ENCODE measurements around the gene TMUB1.

The TMUB1 gene

GRCh38 chr7:151120896-151121295 is 37.6 kb upstream of the TMUB1 start:
- DNase-seq, result no peak

GRCh38 chr7:151119902-151120301 is 36.6 kb upstream of the TMUB1 start:
- no peak for DNase-seq

- no peak for DNase-seq
Observed at GRCh38 chr7:151119055-151119415, 35.7 kb upstream of the TMUB1 start.

GRCh38 chr7:151118108-151119054 is 35.1 kb upstream of the TMUB1 start:
- DNase-seq, result no peak

- peak; percentile 50 for DNase-seq
Observed at GRCh38 chr7:151117565-151117964, 34.3 kb upstream of the TMUB1 start.

- no peak for DNase-seq
Observed at GRCh38 chr7:151116603-151117440, 33.5 kb upstream of the TMUB1 start.

- DNase-seq, result no peak
Observed at GRCh38 chr7:151115836-151116418, 32.6 kb upstream of the TMUB1 start.

- peak; percentile 23 for DNase-seq
Observed at GRCh38 chr7:151115121-151115835, 32.0 kb upstream of the TMUB1 start.

GRCh38 chr7:151114151-151115090 is 31.1 kb upstream of the TMUB1 start:
- no peak for DNase-seq

GRCh38 chr7:151113344-151114150 is 30.3 kb upstream of the TMUB1 start:
- no peak for DNase-seq

- DNase-seq, result peak; percentile 79
Observed at GRCh38 chr7:151110941-151111645, 27.8 kb upstream of the TMUB1 start.

- no peak for DNase-seq
Observed at GRCh38 chr7:151110236-151110940, 27.1 kb upstream of the TMUB1 start.

- DNase-seq, result no peak
Observed at GRCh38 chr7:151109094-151110048, 26.1 kb upstream of the TMUB1 start.

GRCh38 chr7:151107882-151108281 is 24.6 kb upstream of the TMUB1 start:
- no peak for DNase-seq

GRCh38 chr7:151104411-151105235 is 21.3 kb upstream of the TMUB1 start:
- no peak for DNase-seq

- no peak for DNase-seq
Observed at GRCh38 chr7:151103973-151104372, 20.7 kb upstream of the TMUB1 start.

GRCh38 chr7:151102991-151103390 is 19.7 kb upstream of the TMUB1 start:
- no peak for DNase-seq

Measured in CD4-positive, alpha-beta T cell treated with Interleukin-21 for 1 hour (primary cell).